K562 (cell line): ENCODE results near the gene QARS1. TPM values are rescaled to one million over a fixed set of nuclear protein-coding genes. Genes with fewer than 3 reads are reported as not detected.

ENCODE experiments used
- ATAC-seq: fragments of 200-7000 bp; cut with Tn5 transposase; 3 replicates; pipeline ENCODE4 v1.9.1; 2020; ENCODE audit warnings: moderate library complexity
- BruUV-seq: library from RNA; stranded (reverse); fragments of 400-500 nt; replicated peaks from 2 replicates; lab custom pipeline; 2021; lab: Mats Ljungman, UMichigan
- CTCF ChIA-PET: fragments of 300-600 bp; formaldehyde crosslinking; extraction: SDS; loops from one replicate; lab custom pipeline; 2021; ENCODE audit warnings: low intra/inter-chr PET ratio; lab: Yijun Ruan, JAX
- POLR2A ChIA-PET: fragments of 300-600, 350-650 bp; sonication (Branson Sonifier 250); formaldehyde crosslinking; extraction: SDS; loops from one replicate; lab custom pipeline; 2021; ENCODE audit warnings: antibody characterized with exemption, inconsistent platforms; lab: Yijun Ruan, JAX
- DNase-seq, 4 experiments: peaks; one replicate each; pipeline versions ENCODE4 v3.0.0 to v3.0.0-alpha.2; 2011 to 2018; ENCODE audit warnings: low spot score in 3 of 4, mixed read lengths in 3 of 4; ENCODE audit errors: extremely low read depth in 1 of 4
- FAIRE-seq: peaks from 2 replicates; lab custom pipeline; 2011; peaks lifted over from hg19 to GRCh38; lab: Jason Lieb, UNC
- H2AFZ ChIP-seq: 2 replicates; pipeline ENCODE4 v1.6.0; 2011; ENCODE audit warnings: low read depth, low read length, control low read depth, inconsistent platforms
- H3K27ac ChIP-seq: fragments of 200-600 bp; 3 replicates; pipeline ENCODE4 v1.8.0; 2011; ENCODE audit warnings: low read depth, mild to moderate bottlenecking, control low read depth, inconsistent platforms, low read length, moderate library complexity, mixed read lengths; ENCODE audit errors: extremely low read depth
- H3K27me3 ChIP-seq, 2 experiments: fragments of 300-600 bp in 1 of 2; 2 replicates in 1 of 2; 3 replicates in 1 of 2; pipeline versions ENCODE4 v1.6.0 to v1.8.0; 2011; ENCODE audit warnings: inconsistent platforms in 2 of 2, low read length in 2 of 2, mild to moderate bottlenecking in 1 of 2, mixed read lengths in 1 of 2, moderate library complexity in 1 of 2; ENCODE audit not compliant: control insufficient read depth in 2 of 2, insufficient read depth in 2 of 2
- H3K36me3 ChIP-seq: fragments of 300-600 bp; 3 replicates; pipeline ENCODE4 v1.8.0; 2011; ENCODE audit warnings: mild to moderate bottlenecking, low read length, inconsistent platforms; ENCODE audit not compliant: control insufficient read depth, insufficient read depth
- H3K4me1 ChIP-seq, 2 experiments: fragments of 200-600 bp in 1 of 2; replicated peaks in 1 of 2; 2 replicates in 1 of 2; 3 replicates in 1 of 2; pipeline versions ENCODE4 v1.5.1 to v1.8.0; 2011; ENCODE audit warnings: inconsistent platforms in 2 of 2, low read length in 2 of 2, mild to moderate bottlenecking in 1 of 2, mixed read lengths in 1 of 2, moderate library complexity in 1 of 2; ENCODE audit not compliant: control insufficient read depth in 2 of 2, insufficient read depth in 2 of 2
- H3K4me2 ChIP-seq: 2 replicates; pipeline ENCODE4 v1.6.1; 2011; ENCODE audit warnings: low read length, control low read depth, inconsistent platforms, mixed read lengths; ENCODE audit not compliant: insufficient read depth
- H3K4me3 ChIP-seq: fragments of 200-600 bp; sonication (generic), shearing (Covaris generic); 2 replicates; pipeline ENCODE4 v1.5.1; 2016; ENCODE audit warnings: control low read depth, inconsistent platforms
- H3K79me2 ChIP-seq: fragments of 200-600 bp; 3 replicates; pipeline ENCODE4 v1.8.0; 2011; ENCODE audit warnings: low read length, inconsistent platforms; ENCODE audit not compliant: control insufficient read depth, insufficient read depth
- H3K9ac ChIP-seq, 2 experiments: 2 replicates each; pipeline versions ENCODE4 v1.6.0 to v1.6.1; 2011; ENCODE audit warnings: low read depth in 2 of 2, low read length in 2 of 2, control low read depth in 1 of 2, inconsistent platforms in 1 of 2, mild to moderate bottlenecking in 1 of 2, mixed read lengths in 1 of 2; ENCODE audit not compliant: insufficient read depth in 1 of 2
- H3K9me1 ChIP-seq: one replicate; pipeline ENCODE4 v1.6.0; 2011; ENCODE audit warnings: inconsistent platforms, mild to moderate bottlenecking, low read length, moderate library complexity; ENCODE audit not compliant: control insufficient read depth, insufficient read depth
- H3K9me3 ChIP-seq: replicated peaks from 2 replicates; pipeline ENCODE4 v1.5.1; 2011; ENCODE audit warnings: low read depth, low read length, inconsistent platforms; ENCODE audit not compliant: control insufficient read depth, insufficient read depth
- H4K20me1 ChIP-seq: replicated peaks from 2 replicates; pipeline ENCODE4 v1.6.1; 2011; ENCODE audit warnings: low read length, inconsistent platforms, mixed read lengths; ENCODE audit not compliant: control insufficient read depth, insufficient read depth
- BRF1 ChIP-seq: IDR thresholded peaks from 3 replicates; pipeline ENCODE4 v1.6.1; 2011; ENCODE audit warnings: borderline replicate concordance, mild to moderate bottlenecking; ENCODE audit not compliant: insufficient read length; ENCODE audit errors: extremely low read depth
- CBFA2T3 ChIP-seq: fragments of 450-650 bp; IDR thresholded peaks from 2 replicates; pipeline ENCODE4 v1.6.1; 2017
- CBX5 ChIP-seq: IDR thresholded peaks from 2 replicates; pipeline ENCODE4 v1.6.1; 2014; ENCODE audit warnings: low read depth, borderline replicate concordance
- EGR1 ChIP-seq: fragments of 450-650 bp; conservative IDR thresholded peaks from 2 replicates; pipeline ENCODE4 v1.6.1; 2017; ENCODE audit warnings: mild to moderate bottlenecking
- ELF1 ChIP-seq: fragments of 200-800 bp; sonication (Bioruptor generic); IDR thresholded peaks from 2 replicates; pipeline ENCODE4 v1.6.1; 2016; ENCODE audit warnings: missing genetic modification characterization, missing compliant biosample characterization
- HDAC1 ChIP-seq, 2 experiments: fragments of 450-650 bp; IDR thresholded peaks; 2 replicates each; pipeline ENCODE4 v1.6.1; 2016 to 2017; ENCODE audit warnings: inconsistent platforms in 1 of 2, mild to moderate bottlenecking in 1 of 2, moderate library complexity in 1 of 2
- KLF6 ChIP-seq: fragments of 250-450 bp; sonication (Bioruptor Pico); IDR thresholded peaks from 2 replicates; pipeline ENCODE4 v1.4.0; 2020; ENCODE audit warnings: mild to moderate bottlenecking, moderate library complexity, borderline replicate concordance
- RBM15 ChIP-seq: fragments of 200-400 bp; formaldehyde crosslinking; IDR thresholded peaks from 2 replicates; pipeline ENCODE4 v1.6.1; 2018; ENCODE audit warnings: mild to moderate bottlenecking, low read length, moderate library complexity; ENCODE audit not compliant: insufficient read depth
- RUNX1 ChIP-seq: sonication (generic); IDR thresholded peaks from 2 replicates; pipeline ENCODE4 v1.6.1; 2016; ENCODE audit warnings: antibody characterized with exemption, low read depth
- SAFB2 ChIP-seq: fragments of 200-400 bp; formaldehyde crosslinking; IDR thresholded peaks from 2 replicates; pipeline ENCODE4 v1.6.1; 2018; ENCODE audit warnings: borderline replicate concordance, low read length, low read depth, moderate library complexity; ENCODE audit not compliant: severe bottlenecking
- SMARCA4 ChIP-seq: fragments of 450-650 bp; IDR thresholded peaks from 2 replicates; pipeline ENCODE4 v1.6.1; 2016
- SOX6 ChIP-seq: fragments of 450-650 bp; IDR thresholded peaks from 2 replicates; pipeline ENCODE4 v1.6.1; 2014; ENCODE audit warnings: mild to moderate bottlenecking
- ZC3H11A ChIP-seq: IDR thresholded peaks from 2 replicates; pipeline ENCODE4 v1.6.1; 2012; ENCODE audit warnings: low read depth, low read length, improper control_type of control experiment
- WGBS: fragments of 100-300 bp; shearing (Covaris generic); methylation state at CpG from one replicate; pipeline ENCODE4 v1.1.6; 2016; ENCODE audit warnings: low coverage, mixed read lengths; ENCODE audit not compliant: insufficient coverage; ENCODE audit errors: missing lambda C conversion rate; 5-methylcytosine and 5-hydroxymethylcytosine counted together
- in situ Hi-C: fragments of 300-500 bp; cut with MboI; formaldehyde crosslinking; loops from 4 replicates; pipeline ENCODE4 v1.15.0; 2018; ENCODE audit warnings: inconsistent platforms, mixed read lengths
- intact Hi-C: fragments of 100-400 bp; cut with micrococcal nuclease; formaldehyde crosslinking; loops from 2 replicates; pipeline ENCODE4 v1.14.2; 2022
- polyA plus RNA-seq, 8 experiments: library from polyadenylated mRNA; depleted of rRNA in 4 of 8; stranded (reverse) in 5 of 8; unstranded in 3 of 8; fragments of >200 nt; fragmentation: Nextera tagmentation in 2 of 8; fragmentation: Illumina TruSeq in 1 of 8; extraction: Ambion mirVana in 2 of 8; extraction: Trizol in 1 of 8; gene quantifications; 2 replicates each; pipeline versions ENCODE4 v1.2.1 to v1.2.3, GENCODE V29; 2011 to 2014; ENCODE audit warnings: inconsistent platforms in 1 of 8, missing spikeins in 1 of 8
- total RNA-seq, 7 experiments: library from RNA; depleted of rRNA in 6 of 7; stranded (reverse); fragments of >200 nt in 6 of 7; fragmentation: Illumina TruSeq in 2 of 7; extraction: Trizol in 2 of 7; gene quantifications; 2 replicates each; pipeline versions ENCODE4 v1.2.1 to v1.2.3, GENCODE V29; 2011 to 2021; ENCODE audit warnings: low replicate concordance in 1 of 7

QARS1 gene
- total and polyA plus RNA-seq, 9 of the 15 experiments (the other 6 are each of a cell fraction or from before 2014, with no cell fraction given) = 148 to 310 (median 273) TPM

DNA sequence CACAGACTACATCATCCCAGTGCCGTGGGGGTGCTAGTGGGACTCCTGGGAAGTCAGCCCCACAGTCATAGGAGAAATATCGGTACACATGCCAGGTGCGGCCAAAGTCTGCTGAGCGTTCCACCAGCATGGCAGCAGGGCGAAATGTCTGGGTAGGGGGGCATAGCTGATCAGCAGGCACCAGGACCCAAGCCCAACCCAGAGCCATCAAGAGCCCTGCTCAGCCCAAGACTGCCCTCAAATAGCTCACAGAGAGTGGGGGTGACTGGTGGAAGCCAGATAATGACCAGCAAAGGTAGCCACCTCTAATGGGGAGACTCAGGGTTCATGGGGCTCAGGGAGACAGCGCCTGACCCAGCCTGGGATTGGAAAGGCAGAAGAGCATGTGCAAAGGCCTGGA lies 27.0 kb upstream of the QARS1 start:
- no peaks in the 10 kb centered on the region for H3K36me3 ChIP-seq
- intact Hi-C loops = no loop called here
- 87% methylated on average over 6 of the region's 6 CpGs for WGBS
- H4K20me1 ChIP-seq = no peaks in the 10 kb centered on the region
- BruUV-seq = no TSS peak
- H3K4me2 ChIP-seq = no peak overlapping the region
- H3K79me2 ChIP-seq = no peaks in the 10 kb centered on the region; the same call in 2 of the 3 replicates
- H3K4me3 ChIP-seq = no peak overlapping the region
- no peaks in the 10 kb centered on the region for H3K27me3 ChIP-seq
- peak overlapping the region in 1 of 2 experiments; percentile 56; a peak in 1 of 4 replicates for H3K9ac ChIP-seq
- FAIRE-seq (no peak), DNase-seq (no peak), ATAC-seq (no peak)
- H3K27ac ChIP-seq = no peak overlapping the region
- H3K4me1 ChIP-seq = peaks cover 2 to 32% of the 10 kb centered on the region in 2 experiments; a peak in 4 of 5 replicates
- POLR2A ChIA-PET = interaction anchor here (0.6 to 2.4 kb wide), 2 partner anchors 11 to 30 kb away, joined by 3 to 8 read pairs; partner anchors contain the start of gene USP19
- no peaks in the 10 kb centered on the region for H3K9me1 ChIP-seq
- in situ Hi-C loops = no loop called here
- H2AFZ ChIP-seq = no peak overlapping the region
- no peaks in the 10 kb centered on the region for H3K9me3 ChIP-seq
- TF ChIP-seq CBX5 = no peak
- TF ChIP-seq SOX6 = no peak
- TF ChIP-seq ELF1 = no peak
- TF ChIP-seq EGR1 = no peak
- TF ChIP-seq SAFB2 = no peak
- no peak for TF ChIP-seq ZC3H11A
- no peak for TF ChIP-seq HDAC1 (IDR thresholded peaks at IDR 0.05)
- no peak for TF ChIP-seq RUNX1
- TF ChIP-seq CBFA2T3 = no peak
- TF ChIP-seq SMARCA4 = no peak
- no peak for TF ChIP-seq BRF1
- TF ChIP-seq KLF6 = no peak
- TF ChIP-seq RBM15 = no peak
- CTCF ChIA-PET = no interaction called here
